Measurements from ENCODE around the gene FN3KRP. TPM values are rescaled to one million over a fixed set of nuclear protein-coding genes. Genes with fewer than 3 reads are reported as not detected.

FN3KRP gene
- total and polyA plus RNA-seq, 2 of the 13 experiments (the other 11 are each of a cell fraction or from before 2014, with no cell fraction given), result 22.4 to 28.2 TPM

GRCh38 chr17:82775001-82775823, 58.7 kb downstream of the FN3KRP start (continued):
- TF ChIP-seq NFAT5 (CRISPR knock-in tag; IDR thresholded peaks at IDR 0.05) (no peak; the same call in 1 of the 2 replicates), THAP9 (CRISPR knock-in tag; IDR thresholded peaks at IDR 0.05; ENCODE audit: borderline replicate concordance) (peak; percentile 55; the same call in 1 of the 2 replicates), ZSCAN5A (CRISPR knock-in tag; IDR thresholded peaks at IDR 0.05; ENCODE audit: borderline replicate concordance) (no peak), U2AF1 (optimal IDR thresholded peaks at IDR 0.05; ENCODE audit: low read depth, low read length) (no peak), ZNF772 (CRISPR knock-in tag; IDR thresholded peaks at IDR 0.05) (no peak), E2F5 (CRISPR knock-in tag; conservative IDR thresholded peaks at IDR 0.05) (no peak), RBM39 (IDR thresholded peaks at IDR 0.05; ENCODE audit: low read depth, low read length, poor library complexity, severe bottlenecking) (no peak), NCOA5 (CRISPR knock-in tag; IDR thresholded peaks at IDR 0.05) (no peak), CREM (IDR thresholded peaks at IDR 0.05) (no peak), CREM (CRISPR knock-in tag; IDR thresholded peaks at IDR 0.05) (no peak), TBX3 (IDR thresholded peaks at IDR 0.05; ENCODE audit: borderline replicate concordance) (no peak), NFKB2 (CRISPR knock-in tag; IDR thresholded peaks at IDR 0.05; ENCODE audit: borderline replicate concordance) (peak; percentile 56; the same call in 1 of the 2 replicates), ETV5 (CRISPR knock-in tag; IDR thresholded peaks at IDR 0.05; ENCODE audit: borderline replicate concordance) (no peak), ETS1 (CRISPR knock-in tag; IDR thresholded peaks at IDR 0.05) (no peak), TBX2 (CRISPR knock-in tag; IDR thresholded peaks at IDR 0.05; ENCODE audit: borderline replicate concordance) (peak; percentile 40; the same call in 1 of the 2 replicates), RELA (CRISPR knock-in tag; IDR thresholded peaks at IDR 0.05) (no peak)
